Neural progenitor cell (in vitro differentiated cells): Measurements from ENCODE around the gene PHLPP1. TPM values are rescaled to one million over a fixed set of nuclear protein-coding genes. Genes with fewer than 3 reads are reported as not detected.

Experiments used
- DNase-seq: peaks from one replicate; pipeline ENCODE4 v3.0.0-alpha.2; 2016; ENCODE audit warnings: low spot score
- H2AFZ ChIP-seq: fragments of 200-600 bp; sonication (generic); replicated peaks from 2 replicates; pipeline ENCODE4 v1.6.1; 2016; ENCODE audit warnings: antibody characterized with exemption
- H3F3A ChIP-seq: fragments of 200-600 bp; sonication (generic); 2 replicates; pipeline ENCODE4 v1.6.1; 2016; ENCODE audit warnings: antibody characterized with exemption, low read depth
- H3K27ac ChIP-seq: fragments of 200-600 bp; sonication (generic); 2 replicates; pipeline ENCODE4 v1.5.1; 2016; ENCODE audit warnings: mild to moderate bottlenecking
- H3K27me3 ChIP-seq: fragments of 200-600 bp; sonication (generic); 2 replicates; pipeline ENCODE4 v1.6.1; 2016; ENCODE audit warnings: mild to moderate bottlenecking, moderate library complexity
- H3K36me3 ChIP-seq: fragments of 200-600 bp; sonication (generic); 2 replicates; pipeline ENCODE4 v1.5.1; 2016
- H3K4me1 ChIP-seq: fragments of 200-600 bp; sonication (generic); 2 replicates; pipeline ENCODE4 v1.6.1; 2016; ENCODE audit warnings: mixed run types
- H3K4me2 ChIP-seq: fragments of 200-600 bp; sonication (generic); 2 replicates; pipeline ENCODE4 v1.6.1; 2016
- H3K4me3 ChIP-seq: fragments of 200-600 bp; sonication (generic); 2 replicates; pipeline ENCODE4 v1.5.1; 2016
- H3K79me2 ChIP-seq: fragments of 200-600 bp; sonication (generic); 2 replicates; pipeline ENCODE4 v1.6.1; 2016; ENCODE audit warnings: low read depth
- H3K9ac ChIP-seq: fragments of 200-600 bp; sonication (generic); 2 replicates; pipeline ENCODE4 v1.6.1; 2016
- H3K9me3 ChIP-seq: fragments of 200-600 bp; sonication (generic); 2 replicates; pipeline ENCODE4 v1.5.1; 2016; ENCODE audit warnings: low read depth
- H4K20me1 ChIP-seq: fragments of 200-600 bp; sonication (generic); 2 replicates; pipeline ENCODE4 v1.6.1; 2016; ENCODE audit warnings: low read depth
- H3K27ac Mint-ChIP-seq: 3 replicates; pipeline ENCODE4 v1.8.0; 2021; ENCODE audit warnings: mixed read lengths
- H3K27me3 Mint-ChIP-seq: 2 replicates; pipeline ENCODE4 v1.8.0; 2022; ENCODE audit warnings: low read depth, mild to moderate bottlenecking, inconsistent platforms, moderate library complexity, mixed read lengths; ENCODE audit not compliant: insufficient read depth
- H3K36me3 Mint-ChIP-seq: 3 replicates; pipeline ENCODE4 v1.8.0; 2021; ENCODE audit warnings: mixed read lengths
- H3K4me1 Mint-ChIP-seq: 3 replicates; pipeline ENCODE4 v1.8.0; 2021; ENCODE audit warnings: mixed read lengths
- H3K4me3 Mint-ChIP-seq: 3 replicates; pipeline ENCODE4 v1.8.0; 2021; ENCODE audit warnings: mild to moderate bottlenecking, moderate library complexity, mixed read lengths
- H3K9me3 Mint-ChIP-seq: 3 replicates; pipeline ENCODE4 v1.8.0; 2020; ENCODE audit warnings: mixed read lengths
- EZH2 ChIP-seq: fragments of 200-600 bp; sonication (generic); IDR thresholded peaks from 2 replicates; pipeline ENCODE4 v1.6.1; 2017; ENCODE audit warnings: antibody characterized with exemption, mild to moderate bottlenecking, moderate library complexity
- EZH2phosphoT487 ChIP-seq: fragments of 200-600 bp; sonication (generic); IDR thresholded peaks from 2 replicates; pipeline ENCODE4 v1.6.1; 2017; ENCODE audit warnings: antibody characterized with exemption
- total RNA-seq: library from RNA; depleted of rRNA; stranded (reverse); fragments of >200 nt; gene quantifications from 2 replicates; pipeline ENCODE4 v1.2.3, GENCODE V29; 2015; ENCODE audit warnings: low replicate concordance
- TF ChIP-seq, protein P1 (sequence below): fragments of 200-600 bp; sonication (generic); IDR thresholded peaks from 2 replicates; pipeline ENCODE4 v1.5.1; 2017; ENCODE audit warnings: antibody characterized with exemption, mild to moderate bottlenecking

The PHLPP1 gene
- total RNA-seq, 1 donor from 2014 or later = 20.8 TPM

DNA sequence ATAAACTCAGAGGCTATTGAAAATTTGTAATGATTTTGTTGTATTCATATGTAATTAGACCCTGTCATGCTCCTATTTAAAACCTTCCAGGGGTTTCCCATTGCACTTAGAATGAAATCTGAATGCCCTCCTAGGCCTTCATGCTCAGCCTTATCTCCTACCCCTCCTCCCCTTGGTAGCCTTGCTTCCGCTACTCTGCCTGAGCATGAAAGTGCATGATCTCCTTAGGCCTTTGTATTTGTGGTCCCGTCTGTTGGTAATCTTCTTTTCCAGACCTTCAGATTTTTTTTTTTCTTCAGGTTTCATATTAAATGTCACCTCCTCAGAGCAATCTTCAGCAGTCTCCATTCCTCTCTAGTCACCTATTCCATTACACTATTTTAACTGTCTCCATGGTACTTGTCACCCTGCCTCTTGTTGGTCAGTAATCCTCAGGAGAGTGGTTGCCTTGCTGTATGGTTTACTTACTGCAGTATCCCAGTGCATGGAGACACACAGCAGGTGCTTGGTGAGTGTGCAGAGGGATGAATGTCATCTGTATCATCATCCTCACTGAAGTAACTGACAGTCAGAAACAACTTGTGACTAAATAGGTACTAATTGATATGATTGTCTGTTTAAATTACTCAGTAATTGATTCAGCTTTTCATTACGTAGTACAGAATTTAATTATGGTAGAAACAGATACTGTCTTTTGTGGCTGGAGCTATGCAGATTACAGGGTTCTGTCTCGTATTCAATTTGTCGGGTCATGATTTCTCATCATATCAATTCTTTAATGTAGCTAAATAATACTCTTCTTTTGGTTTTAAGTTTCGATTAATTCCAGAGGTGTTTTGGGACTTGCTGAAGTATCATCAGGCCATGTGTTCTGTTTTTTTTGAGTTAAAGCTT is 63.9 kb downstream of the PHLPP1 start:
- Mint-ChIP-seq H3K4me1 (peaks cover 48% of the 10 kb centered on the region), H3K9me3 (peaks cover 5% of the 10 kb centered on the region), H3K27ac (peak overlapping the region; percentile 27), H3K27me3 (peaks cover 2% of the 10 kb centered on the region), H3K36me3 (peaks cover 4% of the 10 kb centered on the region), H3K4me3 (no peak overlapping the region)
- peaks cover 17% of the 10 kb centered on the region for H3F3A ChIP-seq
- H3K9ac ChIP-seq = no peak overlapping the region
- TF ChIP-seq, protein P1, sequence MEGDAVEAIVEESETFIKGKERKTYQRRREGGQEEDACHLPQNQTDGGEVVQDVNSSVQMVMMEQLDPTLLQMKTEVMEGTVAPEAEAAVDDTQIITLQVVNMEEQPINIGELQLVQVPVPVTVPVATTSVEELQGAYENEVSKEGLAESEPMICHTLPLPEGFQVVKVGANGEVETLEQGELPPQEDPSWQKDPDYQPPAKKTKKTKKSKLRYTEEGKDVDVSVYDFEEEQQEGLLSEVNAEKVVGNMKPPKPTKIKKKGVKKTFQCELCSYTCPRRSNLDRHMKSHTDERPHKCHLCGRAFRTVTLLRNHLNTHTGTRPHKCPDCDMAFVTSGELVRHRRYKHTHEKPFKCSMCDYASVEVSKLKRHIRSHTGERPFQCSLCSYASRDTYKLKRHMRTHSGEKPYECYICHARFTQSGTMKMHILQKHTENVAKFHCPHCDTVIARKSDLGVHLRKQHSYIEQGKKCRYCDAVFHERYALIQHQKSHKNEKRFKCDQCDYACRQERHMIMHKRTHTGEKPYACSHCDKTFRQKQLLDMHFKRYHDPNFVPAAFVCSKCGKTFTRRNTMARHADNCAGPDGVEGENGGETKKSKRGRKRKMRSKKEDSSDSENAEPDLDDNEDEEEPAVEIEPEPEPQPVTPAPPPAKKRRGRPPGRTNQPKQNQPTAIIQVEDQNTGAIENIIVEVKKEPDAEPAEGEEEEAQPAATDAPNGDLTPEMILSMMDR = no peak
- TF ChIP-seq EZH2 (no peak), EZH2phosphoT487 (no peak)
- no peaks in the 10 kb centered on the region for H3K27me3 ChIP-seq
- H3K9me3 ChIP-seq = no peaks in the 10 kb centered on the region
- H3K4me2 ChIP-seq = peak overlapping the region; percentile 65
- peaks cover 78% of the 10 kb centered on the region for H4K20me1 ChIP-seq
- no peak overlapping the region for H3K27ac ChIP-seq
- no peak overlapping the region for H3K4me3 ChIP-seq
- H3K36me3 ChIP-seq = no peaks in the 10 kb centered on the region
- H3K79me2 ChIP-seq = peaks cover 100% of the 10 kb centered on the region
- no peak overlapping the region for H2AFZ ChIP-seq
- peak; percentile 37 for DNase-seq
- H3K4me1 ChIP-seq = peaks cover 29% of the 10 kb centered on the region

DNA sequence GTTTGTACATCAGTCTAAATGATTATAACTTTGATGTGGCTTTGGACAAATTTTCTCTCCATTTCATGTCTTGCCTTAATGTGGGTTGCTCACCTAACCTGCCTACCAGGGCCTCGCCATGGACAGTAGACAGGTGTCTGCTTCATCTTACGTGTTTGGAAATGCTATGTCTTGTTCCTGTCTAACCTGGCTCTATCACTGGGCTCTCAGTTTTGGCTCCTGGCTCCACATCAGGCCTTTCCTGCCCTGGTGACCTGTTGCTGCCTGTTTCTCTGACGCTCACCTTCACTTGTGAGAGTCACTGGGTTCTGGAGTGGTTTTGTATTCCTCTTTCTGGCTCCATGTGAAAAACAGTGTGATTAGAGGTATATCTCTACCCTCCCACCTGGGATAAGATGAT is 65.9 kb downstream of the PHLPP1 start:
- Histone ChIP-seq H3K4me3 (no peak overlapping the region), H3K27me3 (no peaks in the 10 kb centered on the region), H3K4me2 (no peak overlapping the region), H3K36me3 (no peaks in the 10 kb centered on the region), H3F3A (peaks cover 17% of the 10 kb centered on the region), H3K9me3 (no peaks in the 10 kb centered on the region), H3K79me2 (peaks cover 100% of the 10 kb centered on the region), H3K4me1 (peaks cover 36% of the 10 kb centered on the region), H4K20me1 (peaks cover 82% of the 10 kb centered on the region), H3K27ac (no peak overlapping the region), H2AFZ (no peak overlapping the region), H3K9ac (no peak overlapping the region)
- Mint-ChIP-seq H3K4me1 (peaks cover 54% of the 10 kb centered on the region), H3K9me3 (peaks cover 3% of the 10 kb centered on the region), H3K27me3 (peaks cover 2% of the 10 kb centered on the region), H3K4me3 (no peak overlapping the region), H3K36me3 (peaks cover 4% of the 10 kb centered on the region), H3K27ac (no peak overlapping the region)
- DNase-seq = no peak
- TF ChIP-seq, protein P1 = no peak
- TF ChIP-seq EZH2 (no peak), EZH2phosphoT487 (no peak)

DNA sequence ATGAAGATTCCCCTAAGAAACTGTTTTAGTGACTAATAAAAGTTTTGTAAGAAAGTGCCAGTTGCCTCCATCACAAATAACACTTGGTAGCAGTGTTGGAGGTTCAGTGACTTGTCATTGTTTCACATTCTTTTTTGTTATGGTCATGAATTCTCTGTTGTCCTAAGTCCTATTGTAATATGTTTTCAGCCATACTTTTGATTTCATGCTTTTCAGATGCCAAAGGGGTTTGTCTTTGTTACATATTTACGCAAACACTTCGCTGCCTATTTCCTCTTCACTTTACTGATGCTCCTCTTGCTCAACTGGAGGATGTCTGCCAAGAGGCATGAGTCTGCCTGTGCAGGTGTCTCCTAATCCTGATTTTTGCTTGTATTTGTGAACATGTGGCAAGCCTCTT is 66.6 kb downstream of the PHLPP1 start:
- no peak for TF ChIP-seq EZH2phosphoT487
- TF ChIP-seq EZH2 = no peak
- TF ChIP-seq, protein P1 = no peak
- peaks cover 4% of the 10 kb centered on the region for H3K36me3 Mint-ChIP-seq
- H3K4me1 Mint-ChIP-seq = peaks cover 56% of the 10 kb centered on the region
- H3K4me3 Mint-ChIP-seq = no peak overlapping the region
- H3K79me2 ChIP-seq = peaks cover 100% of the 10 kb centered on the region
- no peak overlapping the region for H3K27ac ChIP-seq
- peaks cover 81% of the 10 kb centered on the region for H4K20me1 ChIP-seq
- H3K27me3 ChIP-seq = no peaks in the 10 kb centered on the region
- H3K9me3 ChIP-seq = no peaks in the 10 kb centered on the region
- H3K4me1 ChIP-seq = peaks cover 42% of the 10 kb centered on the region
- no peak overlapping the region for H2AFZ ChIP-seq
- peaks cover 17% of the 10 kb centered on the region for H3F3A ChIP-seq
- peaks cover 2% of the 10 kb centered on the region for H3K27me3 Mint-ChIP-seq
- H3K9ac ChIP-seq = no peak overlapping the region
- H3K4me2 ChIP-seq = no peak overlapping the region
- no peak for DNase-seq
- no peaks in the 10 kb centered on the region for H3K36me3 ChIP-seq
- no peak overlapping the region for H3K4me3 ChIP-seq
- peaks cover 3% of the 10 kb centered on the region for H3K9me3 Mint-ChIP-seq
- peak overlapping the region; percentile 43 for H3K27ac Mint-ChIP-seq
